ACHN (cell line): ENCODE results near the gene FN1.

ENCODE experiments used
- DNase-seq: peaks from one replicate; pipeline ENCODE4 v3.0.0-alpha.2; 2015
- in situ Hi-C: cut with HindIII; loops from 2 replicates; pipeline ENCODE4 v1.10.0; 2017; ENCODE audit warnings: low sequenced_read_pairs, low pct_ligation_motif_present, low pct_unique_long_range_greater_than_20kb

FN1 gene

GRCh38 chr2:215376103-215376780, 59.6 kb downstream of the FN1 start:
- DNase-seq, result no peak
- in situ Hi-C loops, result no loop called here

- in situ Hi-C loops, result no loop called here
- no peak for DNase-seq
Measured at GRCh38 chr2:215375467-215375830, 60.4 kb downstream of the FN1 start.

- in situ Hi-C loops, result no loop called here
- no peak for DNase-seq
Measured at GRCh38 chr2:215374642-215375466, 61.0 kb downstream of the FN1 start.

GRCh38 chr2:215374002-215374401, 61.9 kb downstream of the FN1 start:
- no peak for DNase-seq
- in situ Hi-C loops, result no loop called here

- in situ Hi-C loops, result no loop called here
- DNase-seq, result no peak
Measured at GRCh38 chr2:215372968-215373649, 62.8 kb downstream of the FN1 start.

GRCh38 chr2:215371915-215372897, 63.7 kb downstream of the FN1 start:
- DNase-seq, result no peak
- in situ Hi-C loops, result no loop called here

- DNase-seq, result no peak
- in situ Hi-C loops, result no loop called here
Measured at GRCh38 chr2:215370112-215370965, 65.5 kb downstream of the FN1 start.

- DNase-seq, result no peak
- in situ Hi-C loops, result no loop called here
Measured at GRCh38 chr2:215369181-215369760, 66.6 kb downstream of the FN1 start.

GRCh38 chr2:215368493-215368809, 67.4 kb downstream of the FN1 start:
- no peak for DNase-seq
- in situ Hi-C loops, result no loop called here

GRCh38 chr2:215367662-215368492, 68.0 kb downstream of the FN1 start:
- no peak for DNase-seq
- in situ Hi-C loops, result no loop called here

GRCh38 chr2:215366440-215367032, 69.3 kb downstream of the FN1 start:
- DNase-seq, result no peak
- in situ Hi-C loops, result no loop called here

- in situ Hi-C loops, result no loop called here
Measured at GRCh38 chr2:215365184-215365658, 70.6 kb downstream of the FN1 start.

GRCh38 chr2:215364157-215365155, 71.4 kb downstream of the FN1 start:
- in situ Hi-C loops, result no loop called here
- DNase-seq, result no peak

More at GRCh38 chr2:215365184-215365658, 70.6 kb downstream of the FN1 start:
- DNase-seq, result no peak

GRCh38 chr2:215363461-215364156, 72.3 kb downstream of the FN1 start:
- DNase-seq, result no peak
- in situ Hi-C loops, result no loop called here
